PC-3 (cell line): Measurements from ENCODE around the gene FGD4. TPM values are rescaled to one million over a fixed set of nuclear protein-coding genes. Genes with fewer than 3 reads are reported as not detected.

Experiments
- ATAC-seq: fragments of 200-7000 bp; cut with Tn5 transposase; 2 replicates; pipeline ENCODE4 v1.9.1; 2020; ENCODE audit warnings: mild to moderate bottlenecking, moderate library complexity
- BruUV-seq: library from RNA; stranded (reverse); fragments of 400-500 nt; replicated peaks from 2 replicates; lab custom pipeline; 2021; lab: Mats Ljungman, UMichigan
- CTCF ChIA-PET: fragments of 300-600 bp; sonication (Branson Sonifier 250); formaldehyde crosslinking; loops from one replicate; lab custom pipeline; 2022; ENCODE audit warnings: antibody characterized with exemption; lab: Charles Lee
- POLR2A ChIA-PET: fragments of 300-600 bp; sonication (Branson Sonifier 250); formaldehyde crosslinking; loops from one replicate; lab custom pipeline; 2022; ENCODE audit warnings: antibody characterized with exemption; ENCODE audit not compliant: unreplicated experiment; lab: Charles Lee
- DNase-seq: peaks from one replicate; pipeline ENCODE4 v3.0.0-alpha.2; 2015
- H2AFZ ChIP-seq: fragments of 300-600 bp; sonication (generic); 2 replicates; pipeline ENCODE4 v1.6.0; 2016; ENCODE audit warnings: antibody characterized with exemption, low read length
- H3F3A ChIP-seq: fragments of 300-600 bp; sonication (generic); one replicate; pipeline ENCODE4 v1.6.0; 2017; ENCODE audit warnings: antibody characterized with exemption, low read length, control low read depth, mild to moderate bottlenecking; ENCODE audit not compliant: unreplicated experiment
- H3K27ac ChIP-seq: fragments of 300-600 bp; sonication (generic); 2 replicates; pipeline ENCODE4 v1.5.1; 2016; ENCODE audit warnings: mild to moderate bottlenecking, low read length
- H3K27me3 ChIP-seq: fragments of 300-600 bp; sonication (generic); 2 replicates; pipeline ENCODE4 v1.6.1; 2016; ENCODE audit warnings: low read length, mixed read lengths
- H3K36me3 ChIP-seq: fragments of 300-600 bp; sonication (generic); 2 replicates; pipeline ENCODE4 v1.6.1; 2016; ENCODE audit warnings: low read depth, mixed run types, low read length, mixed read lengths
- H3K4me1 ChIP-seq: fragments of 300-600 bp; sonication (generic); 2 replicates; pipeline ENCODE4 v1.5.1; 2016; ENCODE audit warnings: low read length; ENCODE audit not compliant: insufficient read depth
- H3K4me2 ChIP-seq: fragments of 300-600 bp; sonication (generic); 2 replicates; pipeline ENCODE4 v1.6.0; 2016; ENCODE audit warnings: low read length
- H3K4me3 ChIP-seq: fragments of 300-600 bp; sonication (generic); 2 replicates; pipeline ENCODE4 v1.5.1; 2016; ENCODE audit warnings: mild to moderate bottlenecking, low read length, mixed read lengths
- H3K79me2 ChIP-seq: fragments of 300-600 bp; sonication (generic); 2 replicates; pipeline ENCODE4 v1.6.1; 2017; ENCODE audit warnings: low read length, mixed read lengths
- H3K9ac ChIP-seq: fragments of 300-600 bp; sonication (generic); 2 replicates; pipeline ENCODE4 v1.6.0; 2016; ENCODE audit warnings: mild to moderate bottlenecking, low read length
- H3K9me2 ChIP-seq: fragments of 300-600 bp; sonication (generic); replicated peaks from 2 replicates; pipeline ENCODE4 v1.6.1; 2016; ENCODE audit warnings: mixed run types, low read length, mixed read lengths
- H3K9me3 ChIP-seq: fragments of 300-600 bp; sonication (generic); 2 replicates; pipeline ENCODE4 v1.6.1; 2016; ENCODE audit warnings: low read length, mixed read lengths
- H4K20me1 ChIP-seq: fragments of 300-600 bp; sonication (generic); 2 replicates; pipeline ENCODE4 v1.6.1; 2016; ENCODE audit warnings: low read length, mixed read lengths
- CTCF ChIP-seq: fragments of 300-600 bp; sonication (generic); conservative IDR thresholded peaks from 2 replicates; pipeline ENCODE4 v1.5.1; 2017; ENCODE audit warnings: antibody characterized with exemption, low read depth, mild to moderate bottlenecking, low read length
- EZH2 ChIP-seq: fragments of 300-600 bp; sonication (generic); IDR thresholded peaks from one replicate; pipeline ENCODE4 v1.6.1; 2017; ENCODE audit warnings: antibody characterized with exemption, mild to moderate bottlenecking, low read length; ENCODE audit not compliant: unreplicated experiment
- EZH2phosphoT487 ChIP-seq: fragments of 300-600 bp; sonication (generic); IDR thresholded peaks from 2 replicates; pipeline ENCODE4 v1.6.1; 2018; ENCODE audit warnings: mild to moderate bottlenecking, antibody characterized with exemption, low read length, borderline replicate concordance
- intact Hi-C: fragments of 100-400 bp; cut with micrococcal nuclease; formaldehyde crosslinking; loops from 2 replicates; pipeline ENCODE4 v1.9.0; 2023
- total RNA-seq: library from RNA; depleted of rRNA; stranded (reverse); fragments of >200 nt; gene quantifications from 2 replicates; pipeline ENCODE4 v1.2.3, GENCODE V29; 2014

Gene FGD4
- total RNA-seq, 1 experiment from 2014 or later = 3.9 TPM

GRCh38 chr12:32496946-32497345 is 97.6 kb downstream of the FGD4 start:
- intact Hi-C loops = no loop called here
- Histone ChIP-seq H4K20me1 (no peaks in the 10 kb centered on the region), H3K9ac (no peak overlapping the region), H3K27ac (no peak overlapping the region), H3K4me2 (no peak overlapping the region), H3K4me1 (no peaks in the 10 kb centered on the region), H3F3A (no peaks in the 10 kb centered on the region), H3K27me3 (no peaks in the 10 kb centered on the region), H3K4me3 (no peak overlapping the region), H3K9me3 (no peaks in the 10 kb centered on the region), H3K9me2 (no peaks in the 10 kb centered on the region), H3K36me3 (no peaks in the 10 kb centered on the region), H2AFZ (no peak overlapping the region), H3K79me2 (no peaks in the 10 kb centered on the region)
- DNase-seq (no peak), ATAC-seq (no peak)
- no peak for TF ChIP-seq CTCF
- no peak for TF ChIP-seq EZH2
- no peak for TF ChIP-seq EZH2phosphoT487
- ChIA-PET POLR2A (no interaction called here), CTCF (no interaction called here)
- no TSS peak for BruUV-seq

- no peak for TF ChIP-seq EZH2
- TF ChIP-seq CTCF = no peak
- no peak for TF ChIP-seq EZH2phosphoT487
- no peak for DNase-seq
- H3K4me3 ChIP-seq = no peak overlapping the region
- BruUV-seq = no TSS peak
- ATAC-seq = no peak
- H3K27me3 ChIP-seq = no peaks in the 10 kb centered on the region
- no peaks in the 10 kb centered on the region for H4K20me1 ChIP-seq
- H3K36me3 ChIP-seq = no peaks in the 10 kb centered on the region
- no peaks in the 10 kb centered on the region for H3K9me2 ChIP-seq
- no peak overlapping the region for H3K4me2 ChIP-seq
- no peak overlapping the region for H2AFZ ChIP-seq
- H3K9me3 ChIP-seq = no peaks in the 10 kb centered on the region
- ChIA-PET CTCF (no interaction called here), POLR2A (no interaction called here)
- H3K4me1 ChIP-seq = no peaks in the 10 kb centered on the region
- H3K79me2 ChIP-seq = no peaks in the 10 kb centered on the region
- no peak overlapping the region for H3K9ac ChIP-seq
- H3K27ac ChIP-seq = no peak overlapping the region
- no peaks in the 10 kb centered on the region for H3F3A ChIP-seq
- intact Hi-C loops = no loop called here
Observed at GRCh38 chr12:32497864-32498263, 98.5 kb downstream of the FGD4 start.

DNA sequence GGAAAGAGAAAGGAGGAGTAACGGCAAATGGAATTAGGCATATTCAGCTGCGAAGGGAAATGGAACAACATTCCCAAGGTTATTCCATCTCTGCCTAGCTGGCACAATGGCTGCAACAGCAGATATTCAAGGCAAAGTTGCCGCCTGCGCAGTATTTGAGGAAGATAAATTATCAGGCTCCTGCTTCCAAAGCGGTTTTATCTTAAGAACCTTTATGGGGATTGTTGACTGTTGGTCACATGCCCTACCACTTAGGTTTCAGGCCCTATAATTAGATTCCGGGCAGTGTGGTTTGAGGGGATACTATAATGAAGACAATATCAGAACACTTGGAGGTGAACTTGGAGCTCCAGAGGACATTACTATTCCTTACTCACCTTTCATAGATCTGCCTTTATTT is 99.7 kb downstream of the FGD4 start:
- H3F3A ChIP-seq = no peaks in the 10 kb centered on the region
- H3K79me2 ChIP-seq = no peaks in the 10 kb centered on the region
- no peak overlapping the region for H3K9ac ChIP-seq
- no peak overlapping the region for H3K27ac ChIP-seq
- no peaks in the 10 kb centered on the region for H4K20me1 ChIP-seq
- no peaks in the 10 kb centered on the region for H3K9me3 ChIP-seq
- no peaks in the 10 kb centered on the region for H3K9me2 ChIP-seq
- BruUV-seq = no TSS peak
- H3K36me3 ChIP-seq = no peaks in the 10 kb centered on the region
- DNase-seq (no peak), ATAC-seq (no peak)
- no peak overlapping the region for H3K4me3 ChIP-seq
- POLR2A ChIA-PET = no interaction called here
- no peak overlapping the region for H3K4me2 ChIP-seq
- no peak for TF ChIP-seq EZH2phosphoT487
- TF ChIP-seq CTCF = no peak
- TF ChIP-seq EZH2 = no peak
- no peak overlapping the region for H2AFZ ChIP-seq
- no peaks in the 10 kb centered on the region for H3K4me1 ChIP-seq
- H3K27me3 ChIP-seq = no peaks in the 10 kb centered on the region
- CTCF ChIA-PET = no interaction called here
- intact Hi-C loops = no loop called here
